ENCODE data around the gene SYNC.

Gene SYNC

GRCh38 chr1:32702599-32703478 lies at the start of gene SYNC:
TSS of gene SYNC (minus strand) at chr1:32702770. CDS start at chr1:32702660, 110 bp downstream.
- peaks cover 9% of the 10 kb centered on the region for H3K4me1 Mint-ChIP-seq
- H3K9me3 Mint-ChIP-seq: no peaks in the 10 kb centered on the region
- DNase-seq (ENCODE audit: low spot score in 2 of 2) (no peak), ATAC-seq (peak; percentile 69)
- H3K27ac Mint-ChIP-seq: peak within 1 kb of the TSS; percentile 14
- H3K4me3 Mint-ChIP-seq: peak within 1 kb of the TSS; percentile 67
- peaks cover 7% of the 10 kb centered on the region for H3K36me3 Mint-ChIP-seq

GRCh38 chr1:32749771-32750170 lies 47.2 kb upstream of the SYNC start:
- H3K36me3 Mint-ChIP-seq: no peaks in the 10 kb centered on the region
- no peak overlapping the region for H3K4me3 Mint-ChIP-seq
- peak overlapping the region; percentile 76 for H3K27ac Mint-ChIP-seq
- no peaks in the 10 kb centered on the region for H3K9me3 Mint-ChIP-seq
- H3K4me1 Mint-ChIP-seq: peaks cover 16% of the 10 kb centered on the region
- DNase-seq (ENCODE audit: low spot score in 2 of 2) (no peak), ATAC-seq (no peak)

DNA sequence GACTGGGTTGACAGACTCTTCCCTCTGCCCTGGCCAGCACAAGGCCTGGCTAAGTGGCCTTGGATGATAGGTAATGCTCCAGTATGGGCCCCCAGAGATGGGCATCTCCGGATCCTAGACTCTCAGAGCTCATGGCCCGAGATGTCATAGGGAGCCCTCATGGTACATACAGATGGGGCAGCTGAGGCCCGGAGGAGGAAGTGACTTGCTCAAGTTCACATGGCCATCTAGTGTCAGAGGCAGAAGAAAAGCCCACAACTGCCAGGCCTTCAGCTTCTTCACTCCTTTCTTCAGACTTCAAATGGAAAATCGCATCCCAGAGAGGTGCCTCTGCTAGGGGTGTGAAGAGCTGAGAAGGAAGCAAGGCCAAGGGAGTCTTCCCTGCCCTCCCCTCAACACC lies 46.8 kb upstream of the SYNC start:
- DNase-seq (ENCODE audit: low spot score in 2 of 2) (no peak), ATAC-seq (no peak)
- H3K4me3 Mint-ChIP-seq: no peak overlapping the region
- H3K36me3 Mint-ChIP-seq: no peaks in the 10 kb centered on the region
- no peaks in the 10 kb centered on the region for H3K9me3 Mint-ChIP-seq
- H3K4me1 Mint-ChIP-seq: peaks cover 14% of the 10 kb centered on the region
- H3K27ac Mint-ChIP-seq: peak overlapping the region; percentile 76

- H3K36me3 Mint-ChIP-seq: no peaks in the 10 kb centered on the region
- H3K4me3 Mint-ChIP-seq: no peak overlapping the region
- H3K27ac Mint-ChIP-seq: no peak overlapping the region
- H3K4me1 Mint-ChIP-seq: peaks cover 10% of the 10 kb centered on the region
- ATAC-seq (no peak), DNase-seq (ENCODE audit: low spot score in 2 of 2) (no peak)
- H3K9me3 Mint-ChIP-seq: no peaks in the 10 kb centered on the region
Observed at GRCh38 chr1:32748926-32749325, 46.4 kb upstream of the SYNC start.

DNA sequence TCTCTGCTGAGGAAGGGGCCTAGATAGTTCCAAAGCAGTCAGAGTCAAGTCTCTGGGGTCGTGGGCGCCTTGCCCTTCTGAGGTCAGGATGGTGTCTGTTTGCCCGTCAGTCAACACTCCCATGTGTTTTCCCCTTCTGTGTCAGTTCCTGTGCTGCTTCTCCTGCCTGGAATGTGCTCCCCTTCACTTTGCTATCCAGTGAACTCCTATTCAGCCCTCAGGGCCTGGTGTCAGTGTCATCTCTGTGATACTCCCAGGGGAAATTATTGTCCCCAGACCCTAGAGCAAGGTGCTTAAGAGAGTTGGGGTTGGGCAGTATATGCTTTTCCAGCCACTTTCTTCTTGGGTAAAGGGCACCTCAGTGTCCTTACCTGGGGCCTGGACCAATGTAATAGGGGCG lies 45.8 kb upstream of the SYNC start:
- no peaks in the 10 kb centered on the region for H3K36me3 Mint-ChIP-seq
- DNase-seq (ENCODE audit: low spot score in 2 of 2) (no peak), ATAC-seq (no peak)
- H3K4me1 Mint-ChIP-seq: peaks cover 10% of the 10 kb centered on the region
- no peaks in the 10 kb centered on the region for H3K9me3 Mint-ChIP-seq
- no peak overlapping the region for H3K4me3 Mint-ChIP-seq
- H3K27ac Mint-ChIP-seq: no peak overlapping the region

DNA sequence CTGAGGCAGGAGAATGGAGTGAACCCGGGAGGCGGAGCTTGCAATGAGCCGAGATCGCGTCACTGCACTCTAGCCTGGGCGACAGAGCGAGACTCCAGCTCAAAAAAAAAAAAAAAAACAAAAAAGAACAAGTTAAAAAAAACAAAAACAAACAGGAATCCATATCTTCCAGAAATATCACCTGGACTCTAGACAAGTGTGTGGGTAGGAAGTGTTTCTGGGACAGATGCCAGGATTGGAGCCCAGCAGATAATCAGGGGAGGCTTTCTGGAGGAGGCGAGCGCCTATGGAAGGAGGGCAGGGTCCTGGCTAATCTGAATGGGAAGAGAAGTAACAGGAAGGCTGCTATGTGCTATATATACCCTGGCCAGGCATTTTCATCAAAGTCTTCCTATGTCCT lies 43.6 kb upstream of the SYNC start:
- Mint-ChIP-seq H3K4me1 (peaks cover under 1% of the 10 kb centered on the region), H3K9me3 (no peaks in the 10 kb centered on the region), H3K4me3 (no peak overlapping the region), H3K27ac (no peak overlapping the region), H3K36me3 (no peaks in the 10 kb centered on the region)
- DNase-seq (ENCODE audit: low spot score in 2 of 2): no peak
- ATAC-seq: no peak

DNA sequence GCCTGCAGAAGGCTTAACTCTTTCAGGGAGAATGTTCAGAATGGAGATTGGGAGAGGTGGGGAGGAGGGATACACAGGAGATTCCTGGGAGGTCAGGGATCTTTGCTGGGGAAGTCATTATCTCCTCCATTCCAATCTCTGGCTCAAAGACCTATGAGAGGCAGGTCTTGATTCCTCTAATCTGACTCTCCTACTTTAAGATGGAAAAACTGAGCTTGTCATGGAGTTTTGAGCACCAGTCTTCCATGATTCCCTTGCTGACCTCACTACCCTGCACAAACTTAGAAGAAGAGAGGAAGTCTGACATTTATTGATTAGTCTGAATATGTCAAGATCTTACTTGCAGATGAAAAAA lies 41.5 kb upstream of the SYNC start:
- no peak overlapping the region for H3K4me3 Mint-ChIP-seq
- DNase-seq (ENCODE audit: low spot score in 2 of 2): no peak
- no peak for ATAC-seq
- no peaks in the 10 kb centered on the region for H3K9me3 Mint-ChIP-seq
- H3K36me3 Mint-ChIP-seq: no peaks in the 10 kb centered on the region
- H3K27ac Mint-ChIP-seq: no peak overlapping the region
- no peaks in the 10 kb centered on the region for H3K4me1 Mint-ChIP-seq

GRCh38 chr1:32743380-32744070 lies 41.0 kb upstream of the SYNC start:
- DNase-seq (ENCODE audit: low spot score in 2 of 2): no peak
- no peaks in the 10 kb centered on the region for H3K36me3 Mint-ChIP-seq

DNA sequence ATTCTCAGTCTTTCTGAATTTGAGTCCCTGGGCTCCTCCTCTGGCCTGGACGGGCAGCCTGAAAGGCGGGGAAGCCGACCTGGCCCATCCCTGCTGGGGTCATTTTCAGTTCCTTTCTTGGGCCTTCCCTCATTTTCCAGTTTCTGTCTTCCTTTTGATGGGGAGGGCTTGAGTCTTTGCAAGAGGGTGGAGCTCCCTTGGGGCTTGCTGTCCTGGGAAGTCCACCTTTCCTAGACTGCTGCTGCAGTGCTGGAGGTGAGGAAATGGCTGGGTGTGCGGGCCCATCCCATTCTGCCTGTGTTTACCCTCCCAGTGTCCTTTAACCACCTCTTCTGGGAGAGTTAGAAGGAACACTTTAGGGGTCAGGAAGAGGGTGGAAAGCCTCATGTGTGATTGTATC lies 40.4 kb upstream of the SYNC start:
- Mint-ChIP-seq H3K9me3 (no peaks in the 10 kb centered on the region), H3K27ac (no peak overlapping the region), H3K4me1 (no peaks in the 10 kb centered on the region), H3K36me3 (no peaks in the 10 kb centered on the region), H3K4me3 (peak overlapping the region; percentile 57)
- ATAC-seq (no peak), DNase-seq (ENCODE audit: low spot score in 2 of 2) (no peak)

More at GRCh38 chr1:32743380-32744070, 41.0 kb upstream of the SYNC start:
- no peaks in the 10 kb centered on the region for H3K4me1 Mint-ChIP-seq
- no peak overlapping the region for H3K27ac Mint-ChIP-seq
- ATAC-seq: no peak
- no peaks in the 10 kb centered on the region for H3K9me3 Mint-ChIP-seq
- no peak overlapping the region for H3K4me3 Mint-ChIP-seq

GRCh38 chr1:32742199-32742947 lies 39.8 kb upstream of the SYNC start:
- no peaks in the 10 kb centered on the region for H3K9me3 Mint-ChIP-seq
- ATAC-seq: no peak
- H3K27ac Mint-ChIP-seq: peak overlapping the region; percentile 17
- H3K4me3 Mint-ChIP-seq: peak overlapping the region; percentile 57
- H3K36me3 Mint-ChIP-seq: no peaks in the 10 kb centered on the region
- no peak for DNase-seq (ENCODE audit: low spot score in 2 of 2)
- no peaks in the 10 kb centered on the region for H3K4me1 Mint-ChIP-seq

GRCh38 chr1:32741413-32742198 lies 39.0 kb upstream of the SYNC start:
- ATAC-seq: peak; percentile 44
- DNase-seq (ENCODE audit: low spot score in 2 of 2): no peak
- Mint-ChIP-seq H3K36me3 (no peaks in the 10 kb centered on the region), H3K9me3 (no peaks in the 10 kb centered on the region), H3K27ac (no peak overlapping the region), H3K4me1 (no peaks in the 10 kb centered on the region), H3K4me3 (peak overlapping the region; percentile 64)

DNA sequence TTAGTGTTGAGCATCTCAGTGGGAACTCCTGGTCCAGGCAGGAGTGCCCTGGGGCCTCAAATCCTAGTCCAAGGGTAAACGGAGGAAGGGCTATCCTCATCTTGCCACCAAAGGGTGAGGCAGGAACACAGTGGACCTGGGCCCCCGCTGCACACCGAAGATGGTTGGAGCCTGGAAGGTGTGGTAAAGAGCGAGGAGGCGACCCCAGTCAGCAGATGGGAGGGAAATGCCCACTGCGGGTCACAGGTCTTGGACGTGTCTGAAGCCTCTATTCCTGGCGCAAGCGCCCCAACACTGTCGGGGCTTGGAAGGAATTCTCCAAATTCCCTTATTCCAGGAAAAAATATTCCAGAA lies 38.5 kb upstream of the SYNC start:
- H3K9me3 Mint-ChIP-seq: no peaks in the 10 kb centered on the region
- H3K27ac Mint-ChIP-seq: no peak overlapping the region
- DNase-seq (ENCODE audit: low spot score in 2 of 2): no peak
- no peaks in the 10 kb centered on the region for H3K36me3 Mint-ChIP-seq
- ATAC-seq: no peak
- H3K4me3 Mint-ChIP-seq: peak overlapping the region; percentile 64
- no peaks in the 10 kb centered on the region for H3K4me1 Mint-ChIP-seq

DNA sequence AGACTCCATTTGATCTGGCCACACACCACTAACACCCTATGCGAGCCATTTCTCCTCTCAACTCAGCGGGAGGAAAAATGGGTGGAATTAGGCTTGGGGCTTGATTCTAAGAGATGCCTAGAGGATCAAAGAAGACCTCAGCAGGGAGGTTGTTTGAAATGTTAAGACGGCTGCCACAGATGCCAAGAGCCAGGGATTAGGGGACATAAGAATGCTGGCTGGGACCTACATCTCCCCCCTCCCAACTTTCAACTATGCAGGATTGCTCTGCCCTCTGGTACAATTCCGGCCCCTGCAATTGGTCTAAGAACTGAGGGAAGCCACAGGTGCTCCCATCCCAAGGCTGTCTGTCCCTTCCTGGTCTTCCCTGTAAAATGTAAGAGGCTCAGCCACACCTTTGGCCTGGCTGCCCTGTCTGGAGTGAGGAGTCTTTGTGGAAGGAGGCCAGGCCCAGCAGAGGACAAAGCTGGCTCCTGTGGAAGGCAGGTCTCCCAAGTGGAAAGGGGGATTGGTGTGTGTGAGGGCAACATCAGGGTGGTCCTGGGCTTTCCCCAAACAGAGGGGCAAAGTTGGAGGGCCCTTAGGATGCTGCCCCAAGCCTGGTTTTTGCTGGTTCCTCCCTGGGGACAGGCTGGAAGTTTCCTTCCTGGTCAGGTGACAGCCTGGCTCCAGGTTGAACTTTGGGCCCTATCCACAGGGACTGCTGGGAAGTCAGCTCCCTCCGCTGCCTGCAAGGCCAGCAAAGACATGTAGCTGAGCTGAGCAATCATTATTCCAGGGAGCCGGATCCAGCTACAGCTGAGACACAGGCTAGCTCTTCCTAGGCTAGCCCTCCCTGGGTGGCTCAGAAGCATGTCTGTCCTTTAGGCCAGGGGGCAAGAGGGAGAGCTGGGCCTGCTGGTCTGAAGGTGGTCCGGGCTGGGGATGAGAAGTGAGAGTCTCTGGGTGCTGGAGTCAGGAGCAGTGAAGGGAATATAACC lies 34.5 kb upstream of the SYNC start:
- Mint-ChIP-seq H3K4me3 (no peak overlapping the region), H3K4me1 (peaks cover 6% of the 10 kb centered on the region), H3K36me3 (no peaks in the 10 kb centered on the region), H3K9me3 (no peaks in the 10 kb centered on the region), H3K27ac (no peak overlapping the region)
- ATAC-seq: no peak
- DNase-seq (ENCODE audit: low spot score in 2 of 2): no peak

Data from stimulated activated effector memory CD8-positive, alpha-beta T cell treated with anti-CD3 and anti-CD28 coated beads, Interleukin-12 subunit alpha, Interleukin-12 subunit beta, amount 100 ng/mL, for 72 hours (primary cell).